WI38 (cell line): ENCODE results near the gene PRR14.
A peak's percentile ranks its signal among the peaks of the same experiment; 100 is the strongest.

Experiments used
- H3K4me3 ChIP-seq: 2 replicates; pipeline ENCODE4 v1.5.1; 2011; ENCODE audit warnings: low read depth, mild to moderate bottlenecking, control low read depth, low read length
- CTCF ChIP-seq: IDR thresholded peaks from 2 replicates; pipeline ENCODE4 v1.5.1; 2012; ENCODE audit warnings: low read depth, mild to moderate bottlenecking, control low read depth, low read length

Gene PRR14

GRCh38 chr16:30649725-30650368, 913 bp upstream of the PRR14 start:
- TF ChIP-seq CTCF, result no peak
- H3K4me3 ChIP-seq, result 0 out of 2 replicates have a peak overlapping the region, but pooled peaks have one; percentile 23

- peak; percentile 24; the same call in 1 of the 2 replicates for TF ChIP-seq CTCF
- H3K4me3 ChIP-seq, result peak overlapping the region; percentile 93
Measured at GRCh38 chr16:30651124-30652004, 604 bp downstream of the PRR14 start.

GRCh38 chr16:30652005-30652296, 1.2 kb downstream of the PRR14 start:
- no peak for TF ChIP-seq CTCF
- H3K4me3 ChIP-seq, result peak overlapping the region; percentile 93

GRCh38 chr16:30652718-30653117, 2.0 kb downstream of the PRR14 start:
- no peak for TF ChIP-seq CTCF
- H3K4me3 ChIP-seq, result no peak overlapping the region

GRCh38 chr16:30654856-30655255, 4.1 kb downstream of the PRR14 start:
- no peak for TF ChIP-seq CTCF

GRCh38 chr16:30655815-30656347, 5.1 kb downstream of the PRR14 start:
- no peak overlapping the region for H3K4me3 ChIP-seq
- no peak for TF ChIP-seq CTCF

More at GRCh38 chr16:30654856-30655255, 4.1 kb downstream of the PRR14 start:
- H3K4me3 ChIP-seq, result no peak overlapping the region

GRCh38 chr16:30656388-30656787, 5.6 kb downstream of the PRR14 start:
- TF ChIP-seq CTCF, result no peak
- H3K4me3 ChIP-seq, result no peak overlapping the region
